Gastroesophageal sphincter (tissue), 4 donors: ENCODE measurements around the gene GABBR2. TPM values are rescaled to one million over a fixed set of nuclear protein-coding genes. Genes with fewer than 3 reads are reported as not detected.

Experiments
- ATAC-seq: fragments of 150-250 bp; one replicate; pipeline ENCODE4 v1.9.1; 2016; ENCODE audit warnings: mild to moderate bottlenecking, moderate library complexity
- H3K27ac ChIP-seq, 4 donors: fragments of 200-600 bp; sonication (generic) in 3 of 4; 1 replicate in 3 of 4; 2 replicates in 1 of 4; pipeline ENCODE4 v1.5.1; 2016 to 2019
- H3K27me3 ChIP-seq: fragments of 200-600 bp; sonication (generic); one replicate; pipeline ENCODE4 v1.5.1; 2019
- H3K36me3 ChIP-seq, 2 donors: fragments of 200-600 bp; sonication (generic); one replicate each; pipeline ENCODE4 v1.5.1; 2019; ENCODE audit warnings: control low read depth in 1 of 2
- H3K4me1 ChIP-seq, 3 donors: fragments of 200-600 bp; sonication (generic); 1 replicate in 2 of 3; 2 replicates in 1 of 3; pipeline ENCODE4 v1.5.1; 2016 to 2019; ENCODE audit warnings: control low read depth in 2 of 3
- H3K4me3 ChIP-seq, 2 donors: fragments of 200-600 bp; sonication (generic); one replicate each; pipeline ENCODE4 v1.5.1; 2019; ENCODE audit warnings: mild to moderate bottlenecking in 1 of 2, moderate library complexity in 1 of 2
- H3K9me3 ChIP-seq, 3 donors: fragments of 200-600 bp; sonication (generic); one replicate each; pipeline ENCODE4 v1.5.1; 2017 to 2019; ENCODE audit warnings: control low read depth in 2 of 3
- EP300 ChIP-seq: sonication (generic); formaldehyde crosslinking; IDR thresholded peaks from one replicate; pipeline ENCODE4 v1.6.1; 2017; ENCODE audit warnings: antibody characterized with exemption, mild to moderate bottlenecking
- POLR2A ChIP-seq, 2 donors: fragments of 450-650 bp; IDR thresholded peaks; one replicate each; pipeline ENCODE4 v1.6.1; 2017; ENCODE audit warnings: antibody characterized with exemption in 2 of 2, mild to moderate bottlenecking in 2 of 2, moderate library complexity in 1 of 2
- POLR2AphosphoS5 ChIP-seq: sonication (generic); formaldehyde crosslinking; IDR thresholded peaks from one replicate; pipeline ENCODE4 v1.6.1; 2017; ENCODE audit warnings: antibody characterized with exemption
- WGBS, 2 donors: methylation state at CpG; one replicate each; pipeline ENCODE4 v1.1.5; 2018; ENCODE audit warnings: low coverage in 1 of 2; 5-methylcytosine and 5-hydroxymethylcytosine counted together
- total RNA-seq, 4 donors: library from RNA; depleted of rRNA; stranded (reverse); fragments of >200 nt; gene quantifications; one replicate each; pipeline ENCODE4 v1.1.0, GENCODE V29; 2016
- TF ChIP-seq, protein P1 (sequence below), 4 experiments: fragments of 200-600 bp in 2 of 4; fragments of 450-650 bp in 2 of 4; sonication (generic) in 1 of 4; IDR thresholded peaks; one replicate each; pipeline ENCODE4 v1.5.1; 2017 to 2019; ENCODE audit warnings: antibody characterized with exemption in 4 of 4, mild to moderate bottlenecking in 2 of 4, moderate library complexity in 2 of 4

The GABBR2 gene
- total RNA-seq, 4 donors from 2014 or later, result 0.04 to 0.25 TPM; not detected in 2

DNA sequence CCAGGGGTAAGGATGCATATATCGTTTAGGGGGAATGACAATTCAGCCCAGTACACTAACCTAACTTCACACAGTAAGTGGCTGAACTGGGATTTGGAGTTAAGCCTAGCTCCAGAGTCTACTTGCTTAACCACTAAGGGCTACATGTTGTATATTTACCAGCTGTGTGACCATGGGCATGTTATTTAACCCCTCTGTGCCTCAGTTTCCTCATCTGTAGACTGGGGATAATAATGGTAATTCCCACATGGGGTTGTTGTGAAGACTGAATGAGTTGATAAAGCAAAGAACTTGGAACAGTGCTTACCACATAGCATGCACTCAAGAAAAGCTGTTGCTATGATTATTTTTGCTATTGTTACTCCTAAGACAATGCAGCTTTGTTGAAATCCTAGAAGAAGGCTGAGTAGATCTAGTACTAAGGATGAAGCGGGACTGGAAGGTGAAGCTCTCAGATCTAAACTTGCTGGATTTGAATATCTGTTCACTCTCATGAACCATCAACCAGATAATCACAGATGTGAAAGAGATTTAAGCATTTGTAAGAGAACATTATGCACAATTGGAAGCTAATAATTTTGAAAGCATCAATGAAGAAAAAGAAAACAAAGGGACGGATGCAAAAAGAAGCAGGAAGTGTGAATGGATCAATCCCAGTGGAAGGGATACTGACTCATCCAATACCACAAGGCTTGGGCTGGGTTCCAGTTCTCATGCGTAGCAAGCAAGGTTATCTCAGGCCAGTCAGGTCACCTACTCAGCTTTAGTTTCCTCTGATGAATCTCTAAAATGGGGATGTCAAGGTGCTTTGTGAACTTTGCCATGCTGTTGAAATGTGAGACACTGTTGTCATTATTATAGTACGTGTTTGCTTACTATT lies 374.8 kb downstream of the GABBR2 start:
- no peak for TF ChIP-seq POLR2A (IDR thresholded peaks at IDR 0.05)
- TF ChIP-seq, protein P1, sequence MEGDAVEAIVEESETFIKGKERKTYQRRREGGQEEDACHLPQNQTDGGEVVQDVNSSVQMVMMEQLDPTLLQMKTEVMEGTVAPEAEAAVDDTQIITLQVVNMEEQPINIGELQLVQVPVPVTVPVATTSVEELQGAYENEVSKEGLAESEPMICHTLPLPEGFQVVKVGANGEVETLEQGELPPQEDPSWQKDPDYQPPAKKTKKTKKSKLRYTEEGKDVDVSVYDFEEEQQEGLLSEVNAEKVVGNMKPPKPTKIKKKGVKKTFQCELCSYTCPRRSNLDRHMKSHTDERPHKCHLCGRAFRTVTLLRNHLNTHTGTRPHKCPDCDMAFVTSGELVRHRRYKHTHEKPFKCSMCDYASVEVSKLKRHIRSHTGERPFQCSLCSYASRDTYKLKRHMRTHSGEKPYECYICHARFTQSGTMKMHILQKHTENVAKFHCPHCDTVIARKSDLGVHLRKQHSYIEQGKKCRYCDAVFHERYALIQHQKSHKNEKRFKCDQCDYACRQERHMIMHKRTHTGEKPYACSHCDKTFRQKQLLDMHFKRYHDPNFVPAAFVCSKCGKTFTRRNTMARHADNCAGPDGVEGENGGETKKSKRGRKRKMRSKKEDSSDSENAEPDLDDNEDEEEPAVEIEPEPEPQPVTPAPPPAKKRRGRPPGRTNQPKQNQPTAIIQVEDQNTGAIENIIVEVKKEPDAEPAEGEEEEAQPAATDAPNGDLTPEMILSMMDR (IDR thresholded peaks at IDR 0.05), result no peak
- TF ChIP-seq EP300, result no peak
- TF ChIP-seq POLR2AphosphoS5, result no peak
- 64 to 68% methylated on average over 4 of the region's 5 CpGs for WGBS, 2 donors
- Histone ChIP-seq H3K9me3 (peaks cover 0 to 11% (median 0%) of the 10 kb centered on the region in 3 donors), H3K27ac (no peak overlapping the region), H3K4me3 (no peak overlapping the region), H3K4me1 (no peaks in the 10 kb centered on the region), H3K27me3 (no peaks in the 10 kb centered on the region), H3K36me3 (no peaks in the 10 kb centered on the region)
- no peak for ATAC-seq

DNA sequence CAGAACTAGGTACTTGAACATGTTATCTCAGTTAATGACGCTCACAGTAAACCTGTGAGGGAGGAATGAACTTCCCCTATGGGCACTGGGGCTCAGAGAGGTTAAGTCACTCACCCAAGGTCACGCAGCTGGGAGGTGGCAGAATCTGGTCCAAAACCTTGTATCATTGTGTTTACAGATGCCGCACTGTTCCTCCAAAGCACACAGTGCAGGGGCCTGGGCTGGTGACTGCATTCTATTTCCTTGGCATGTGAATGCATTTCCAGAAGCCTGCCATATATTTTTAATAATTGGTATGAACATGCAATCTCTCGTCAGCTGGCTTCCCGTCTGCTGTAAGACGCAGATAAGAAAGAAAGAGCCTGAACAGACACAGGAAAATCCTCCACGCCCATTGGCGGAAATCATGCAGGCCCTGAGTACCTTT lies 376.3 kb downstream of the GABBR2 start:
- H3K27ac ChIP-seq, result no peak overlapping the region
- WGBS, 2 donors, result 57 to 80% methylated on average over 1 to 8 of the region's 8 CpGs
- H3K36me3 ChIP-seq, result no peaks in the 10 kb centered on the region
- no peak for ATAC-seq
- H3K9me3 ChIP-seq, result peaks cover 0 to under 1% (median 0%) of the 10 kb centered on the region in 3 donors
- H3K4me3 ChIP-seq, result no peak overlapping the region
- H3K27me3 ChIP-seq, result no peaks in the 10 kb centered on the region
- H3K4me1 ChIP-seq, result no peaks in the 10 kb centered on the region
- TF ChIP-seq POLR2AphosphoS5, result no peak
- no peak for TF ChIP-seq EP300
- TF ChIP-seq, protein P1 (IDR thresholded peaks at IDR 0.05), result no peak
- no peak for TF ChIP-seq POLR2A (IDR thresholded peaks at IDR 0.05)

DNA sequence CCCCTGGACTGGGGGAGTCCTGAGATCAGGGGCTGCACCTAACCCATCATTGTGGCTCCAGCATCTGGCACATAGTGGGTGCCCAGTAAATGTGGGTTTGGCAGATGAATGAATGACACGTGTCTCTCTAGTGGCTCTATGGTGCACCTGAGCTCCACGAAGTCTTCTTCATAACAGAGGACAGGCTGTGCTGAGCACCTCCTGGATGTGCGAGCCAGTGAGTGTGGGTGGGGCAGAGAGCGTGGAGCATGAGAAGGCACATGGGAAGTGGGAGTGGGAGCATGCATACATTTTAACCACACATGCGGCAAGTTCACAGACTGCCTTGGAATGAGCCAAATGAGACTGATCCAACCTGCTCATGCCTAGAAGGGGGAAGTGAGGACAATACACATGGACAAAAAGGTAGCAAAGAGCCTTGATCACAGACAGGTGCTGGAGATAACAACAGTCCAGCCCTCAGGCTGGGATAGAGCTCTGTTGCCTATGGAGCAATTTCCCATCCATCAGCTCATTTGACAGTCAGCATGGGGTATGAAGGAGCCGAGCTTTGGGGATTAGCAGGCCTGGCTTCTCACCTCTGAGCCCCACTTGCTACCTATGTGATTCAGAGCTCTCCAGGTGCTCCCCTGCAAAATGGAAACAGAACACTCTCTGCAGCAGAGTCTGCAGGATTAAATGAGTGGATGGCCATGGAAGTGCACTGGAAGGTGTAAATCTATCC lies 377.0 kb downstream of the GABBR2 start:
- Histone ChIP-seq H3K4me1 (no peaks in the 10 kb centered on the region), H3K4me3 (no peak overlapping the region), H3K27ac (peak overlapping the region in 1 of 4 donors; percentile 21), H3K27me3 (no peaks in the 10 kb centered on the region), H3K36me3 (no peaks in the 10 kb centered on the region), H3K9me3 (no peaks in the 10 kb centered on the region)
- 63 to 80% methylated on average over 2 to 4 of the region's 6 CpGs for WGBS, 2 donors
- ATAC-seq, result no peak
- TF ChIP-seq, protein P1 (IDR thresholded peaks at IDR 0.05), result no peak
- no peak for TF ChIP-seq EP300
- TF ChIP-seq POLR2AphosphoS5, result no peak
- no peak for TF ChIP-seq POLR2A (IDR thresholded peaks at IDR 0.05)

DNA sequence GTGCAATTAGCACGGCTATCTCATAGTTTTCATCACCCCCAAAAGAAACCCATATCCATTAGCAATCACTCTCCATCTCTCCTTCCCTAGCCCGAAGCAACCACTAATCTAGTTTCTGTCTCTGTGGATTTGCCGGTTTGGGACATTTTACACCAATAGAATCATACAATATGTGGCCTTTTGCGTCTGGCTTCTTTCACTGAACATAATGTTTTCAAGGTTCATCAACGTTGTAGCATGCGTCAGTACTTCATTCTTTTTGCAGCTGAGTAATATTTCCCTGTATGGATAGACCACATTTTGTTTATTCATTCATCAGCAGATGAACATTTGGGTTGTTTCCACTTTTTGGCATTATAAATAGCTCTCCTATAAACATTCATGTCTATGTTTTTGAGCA lies 377.9 kb downstream of the GABBR2 start:
- Histone ChIP-seq H3K4me3 (no peak overlapping the region), H3K9me3 (no peaks in the 10 kb centered on the region), H3K27ac (no peak overlapping the region), H3K36me3 (no peaks in the 10 kb centered on the region), H3K4me1 (no peaks in the 10 kb centered on the region), H3K27me3 (no peaks in the 10 kb centered on the region)
- TF ChIP-seq POLR2AphosphoS5 (peak; percentile 16), POLR2A (IDR thresholded peaks at IDR 0.05) (no peak)
- no peak for ATAC-seq
- 48 to 54% methylated on average over 6 of the region's 6 CpGs for WGBS, 2 donors

DNA sequence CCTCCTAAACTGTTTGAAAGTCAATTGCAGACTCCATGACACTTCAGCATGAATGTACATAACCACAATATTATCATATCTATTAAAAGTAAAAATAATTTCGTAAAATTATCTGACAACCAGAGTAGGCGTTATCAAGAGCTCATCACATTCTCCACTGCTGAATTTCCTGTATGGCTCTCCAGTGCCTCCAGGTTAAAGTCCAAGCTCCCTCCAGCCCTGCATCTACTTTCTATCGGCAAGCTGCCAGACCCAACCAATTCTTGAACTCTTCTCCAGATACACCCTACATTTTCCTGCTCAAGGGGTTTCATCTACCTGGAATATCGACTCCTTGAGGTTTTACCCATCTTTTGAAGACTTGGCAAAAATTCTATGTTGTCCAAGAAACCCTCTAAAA lies 378.8 kb downstream of the GABBR2 start:
- no peak for ATAC-seq
- H3K9me3 ChIP-seq, result no peaks in the 10 kb centered on the region
- 67 to 80% methylated on average over 3 to 4 of the region's 4 CpGs for WGBS, 2 donors
- no peak overlapping the region for H3K27ac ChIP-seq
- H3K36me3 ChIP-seq, result no peaks in the 10 kb centered on the region
- TF ChIP-seq POLR2A (IDR thresholded peaks at IDR 0.05) (no peak), POLR2AphosphoS5 (no peak)
- no peak overlapping the region for H3K4me3 ChIP-seq
- no peaks in the 10 kb centered on the region for H3K4me1 ChIP-seq
- no peaks in the 10 kb centered on the region for H3K27me3 ChIP-seq
